ENCODE measurements around the gene PPP4R4. TPM values are rescaled to one million over a fixed set of nuclear protein-coding genes. Genes with fewer than 3 reads are reported as not detected.

The PPP4R4 gene
- total RNA-seq, 4 donors from 2014 or later = 0.25 to 2.0 (median 1.1) TPM

DNA sequence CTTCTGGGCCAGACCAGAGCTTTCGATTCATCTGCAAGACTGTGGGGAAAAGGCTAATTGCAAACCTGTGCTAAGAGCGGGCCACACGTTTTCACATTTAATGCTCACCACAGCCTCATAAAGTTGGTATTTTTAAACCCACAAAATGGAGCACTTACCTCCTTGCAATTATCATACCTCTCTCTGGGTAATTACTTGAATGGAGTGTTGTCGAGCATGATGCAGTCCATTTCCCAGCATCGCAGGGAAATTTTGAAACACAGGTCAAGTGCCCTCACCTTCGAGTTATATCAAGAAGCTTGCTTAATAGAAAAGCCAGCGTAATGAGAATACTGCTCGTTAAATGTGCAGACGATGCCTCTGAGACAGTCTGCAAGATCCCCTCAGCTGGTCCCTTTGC, 35.9 kb upstream of the PPP4R4 start:
- DNase-seq (ENCODE audit: low spot score) (no peak), ATAC-seq (ENCODE audit: low FRiP score) (no peak)
- TF ChIP-seq, protein P1, sequence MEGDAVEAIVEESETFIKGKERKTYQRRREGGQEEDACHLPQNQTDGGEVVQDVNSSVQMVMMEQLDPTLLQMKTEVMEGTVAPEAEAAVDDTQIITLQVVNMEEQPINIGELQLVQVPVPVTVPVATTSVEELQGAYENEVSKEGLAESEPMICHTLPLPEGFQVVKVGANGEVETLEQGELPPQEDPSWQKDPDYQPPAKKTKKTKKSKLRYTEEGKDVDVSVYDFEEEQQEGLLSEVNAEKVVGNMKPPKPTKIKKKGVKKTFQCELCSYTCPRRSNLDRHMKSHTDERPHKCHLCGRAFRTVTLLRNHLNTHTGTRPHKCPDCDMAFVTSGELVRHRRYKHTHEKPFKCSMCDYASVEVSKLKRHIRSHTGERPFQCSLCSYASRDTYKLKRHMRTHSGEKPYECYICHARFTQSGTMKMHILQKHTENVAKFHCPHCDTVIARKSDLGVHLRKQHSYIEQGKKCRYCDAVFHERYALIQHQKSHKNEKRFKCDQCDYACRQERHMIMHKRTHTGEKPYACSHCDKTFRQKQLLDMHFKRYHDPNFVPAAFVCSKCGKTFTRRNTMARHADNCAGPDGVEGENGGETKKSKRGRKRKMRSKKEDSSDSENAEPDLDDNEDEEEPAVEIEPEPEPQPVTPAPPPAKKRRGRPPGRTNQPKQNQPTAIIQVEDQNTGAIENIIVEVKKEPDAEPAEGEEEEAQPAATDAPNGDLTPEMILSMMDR (IDR thresholded peaks at IDR 0.05) = no peak

DNA sequence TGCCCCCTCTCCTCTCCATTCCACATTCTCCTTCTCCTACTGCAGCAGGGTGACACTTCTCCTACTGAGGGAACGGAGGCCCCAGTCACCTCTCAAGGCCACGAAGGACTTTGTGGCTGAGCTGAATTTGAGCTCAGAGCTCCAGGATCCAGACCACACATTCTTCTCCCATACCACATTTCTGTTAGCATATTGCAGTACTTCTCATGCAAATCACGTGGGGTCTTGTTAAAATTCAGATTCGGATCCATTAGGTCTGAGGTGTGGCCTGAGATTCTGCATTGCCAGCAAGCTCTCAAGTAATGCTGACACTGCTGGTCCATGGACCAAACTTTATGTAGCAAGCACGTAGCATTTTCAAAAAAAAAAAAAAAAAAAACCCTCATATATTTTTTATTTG, 35.1 kb upstream of the PPP4R4 start:
- TF ChIP-seq, protein P1 (IDR thresholded peaks at IDR 0.05) = no peak
- DNase-seq (ENCODE audit: low spot score) = no peak
- ATAC-seq (ENCODE audit: low FRiP score) = no peak

DNA sequence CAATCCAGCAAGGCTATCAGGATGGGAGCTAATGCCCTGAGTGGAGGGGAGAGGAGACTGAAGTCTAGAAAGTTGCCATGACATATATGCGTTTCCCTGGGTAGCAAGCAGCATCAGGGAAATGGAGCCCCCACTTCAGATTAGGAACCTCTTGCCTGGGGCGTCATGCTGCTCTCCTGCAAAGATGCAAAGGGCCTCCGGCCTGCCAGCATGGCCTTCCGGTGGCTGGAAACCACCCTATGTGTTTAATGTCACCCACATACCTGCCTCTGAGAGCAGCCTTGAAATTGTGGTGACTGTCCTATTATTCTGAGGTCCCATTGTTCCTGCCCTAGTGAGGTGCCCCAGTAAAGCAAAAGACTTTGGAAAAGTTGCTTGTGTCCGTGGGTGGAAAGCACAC, 34.7 kb upstream of the PPP4R4 start:
- ATAC-seq (ENCODE audit: low FRiP score) (no peak), DNase-seq (ENCODE audit: low spot score) (no peak)
- TF ChIP-seq, protein P1 (IDR thresholded peaks at IDR 0.05) = no peak

DNA sequence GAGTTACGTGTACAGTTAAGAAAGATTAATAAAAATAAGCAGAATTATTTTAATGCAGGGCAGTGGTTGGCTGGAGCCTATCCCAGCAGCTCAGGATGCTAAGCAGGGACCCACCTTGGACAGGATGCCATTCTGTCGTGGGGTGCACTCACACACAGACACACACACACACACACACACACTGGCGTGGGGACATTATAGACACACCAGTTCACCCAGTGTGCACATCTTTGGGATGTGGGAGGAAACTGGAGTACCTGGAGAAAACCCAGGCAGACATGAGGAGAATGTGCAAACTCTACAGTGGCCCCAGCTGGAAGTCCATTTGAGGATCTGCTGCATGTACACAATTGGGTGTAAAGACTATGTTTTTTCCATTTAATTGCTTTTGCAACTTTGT, 31.9 kb upstream of the PPP4R4 start:
- DNase-seq (ENCODE audit: low spot score) (no peak), ATAC-seq (ENCODE audit: low FRiP score) (no peak)
- TF ChIP-seq, protein P1 (IDR thresholded peaks at IDR 0.05) = no peak

DNA sequence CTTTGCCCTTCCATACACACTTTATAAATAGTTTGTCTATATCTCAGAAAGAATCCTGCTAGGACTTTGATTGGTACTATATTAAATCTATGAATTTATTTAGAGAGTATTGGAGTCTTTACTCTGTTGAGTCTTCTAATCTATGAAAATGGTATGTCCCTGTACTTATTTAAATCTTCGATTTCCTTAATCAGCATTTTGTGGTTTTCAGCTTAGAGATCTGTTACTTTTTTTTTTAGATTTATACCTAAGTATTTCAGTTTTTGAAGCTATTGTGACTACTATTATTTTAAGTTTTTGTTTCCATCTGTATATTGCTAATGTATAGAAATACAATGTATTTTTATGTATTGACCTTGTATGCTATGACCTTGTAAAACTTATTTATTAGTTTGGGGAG, 31.3 kb upstream of the PPP4R4 start:
- no peak for ATAC-seq (ENCODE audit: low FRiP score)

DNA sequence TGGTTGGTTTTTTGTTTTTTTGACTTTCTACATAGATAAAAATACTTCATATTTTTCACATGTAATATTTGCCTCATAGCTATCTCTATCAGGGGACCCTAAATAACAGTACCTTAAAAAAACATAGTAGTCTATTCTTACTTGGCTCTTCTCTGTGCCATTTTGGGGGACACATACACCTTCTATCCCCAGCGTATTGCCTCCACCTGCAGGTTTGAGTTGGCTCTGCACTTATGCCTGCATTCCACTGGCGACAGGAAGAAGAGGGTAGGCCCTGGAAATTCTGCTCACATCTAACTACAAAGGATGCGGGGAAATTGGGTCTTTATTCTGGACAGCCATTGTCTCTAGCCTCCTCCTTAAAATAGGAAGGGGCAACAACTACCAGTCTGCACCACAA, 30.9 kb upstream of the PPP4R4 start:
- ATAC-seq (ENCODE audit: low FRiP score) (no peak), DNase-seq (ENCODE audit: low spot score) (no peak)
- TF ChIP-seq, protein P1 (IDR thresholded peaks at IDR 0.05) = no peak

More for the DNA sequence above, 31.3 kb upstream of the PPP4R4 start:
- no peak for DNase-seq (ENCODE audit: low spot score)
- TF ChIP-seq, protein P1 (IDR thresholded peaks at IDR 0.05) = no peak

DNA sequence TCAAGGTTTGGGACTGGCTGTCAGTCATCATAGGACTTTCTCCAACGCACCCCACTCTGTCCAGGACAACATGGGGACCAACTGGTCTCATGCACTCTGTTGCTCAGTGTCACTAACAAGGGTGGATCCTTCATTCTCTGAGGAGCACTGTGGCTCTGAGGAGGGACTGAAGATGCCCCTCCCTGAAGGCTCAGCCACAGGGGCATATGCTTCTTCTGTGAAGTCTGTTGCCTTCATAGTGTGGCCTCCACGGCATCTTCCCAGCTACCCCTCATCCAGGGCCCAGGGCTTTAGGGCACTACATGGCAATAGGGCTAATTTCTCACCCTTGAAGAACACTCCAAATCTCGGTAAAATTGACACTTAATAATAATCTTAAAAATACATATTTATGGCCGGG, 30.4 kb upstream of the PPP4R4 start:
- TF ChIP-seq, protein P1 (IDR thresholded peaks at IDR 0.05) = no peak
- ATAC-seq (ENCODE audit: low FRiP score) (no peak), DNase-seq (ENCODE audit: low spot score) (no peak)

All from omental fat pad (tissue), 4 donors.